ENCODE data around the gene FAM20C.

The FAM20C gene

GRCh38 chr7:265192-265997 lies 73.0 kb downstream of the FAM20C start:
- Mint-ChIP-seq H3K9me3 (peaks cover 11% of the 10 kb centered on the region), H3K4me3 (no peak overlapping the region), H3K4me1 (peaks cover 9% of the 10 kb centered on the region), H3K27ac (no peak overlapping the region), H3K36me3 (peaks cover 4% of the 10 kb centered on the region), H3K27me3 (no peaks in the 10 kb centered on the region)
- DNase-seq (ENCODE audit: low spot score in 2 of 2) (no peak), ATAC-seq (ENCODE audit: low read depth) (no peak)

DNA sequence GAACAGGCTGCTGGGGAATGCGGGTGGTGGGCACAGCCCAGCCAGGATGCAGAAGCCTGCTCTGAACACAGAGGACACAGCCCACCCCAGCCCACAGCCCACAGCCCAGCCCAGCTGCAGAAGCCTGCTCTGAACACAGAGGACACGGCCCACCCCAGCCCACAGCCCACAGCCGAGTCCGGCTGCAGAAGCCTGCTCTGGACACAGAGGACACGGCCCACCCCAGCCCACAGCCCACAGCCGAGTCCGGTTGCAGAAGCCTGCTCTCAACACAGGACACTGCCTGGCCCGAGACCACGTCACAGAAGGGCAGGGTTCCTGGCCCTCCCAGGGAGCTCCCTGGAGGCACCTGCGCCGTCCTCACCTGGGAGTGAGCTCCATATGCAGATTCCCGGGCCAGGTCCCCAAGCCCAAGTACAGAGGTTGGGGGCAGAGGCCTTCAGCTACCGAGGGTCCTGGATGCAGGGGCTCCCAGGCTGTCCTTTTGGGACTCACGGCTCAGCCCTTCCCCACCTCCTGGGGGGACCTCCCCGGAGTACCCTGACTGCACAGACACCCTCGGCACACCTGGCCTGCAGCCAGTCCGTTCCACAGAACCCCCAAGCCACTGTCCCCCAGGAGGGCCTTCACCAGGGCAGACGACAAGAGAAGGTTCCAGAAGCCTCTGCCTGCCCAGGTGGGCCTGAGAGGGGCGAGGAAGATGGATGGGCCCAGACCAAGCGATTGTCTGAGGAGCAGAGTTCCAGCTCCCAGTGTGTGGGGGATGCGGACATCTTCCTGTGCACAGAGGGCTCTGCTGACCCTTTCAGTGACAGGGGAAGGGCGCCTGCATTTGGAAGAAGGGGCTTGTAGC lies 73.9 kb downstream of the FAM20C start:
- H3K4me3 Mint-ChIP-seq = no peak overlapping the region
- H3K36me3 Mint-ChIP-seq = peaks cover 4% of the 10 kb centered on the region
- no peaks in the 10 kb centered on the region for H3K27me3 Mint-ChIP-seq
- DNase-seq (ENCODE audit: low spot score in 2 of 2) = no peak
- no peak overlapping the region for H3K27ac Mint-ChIP-seq
- H3K9me3 Mint-ChIP-seq = peaks cover 11% of the 10 kb centered on the region
- H3K4me1 Mint-ChIP-seq = peaks cover 9% of the 10 kb centered on the region
- ATAC-seq (ENCODE audit: low read depth) = no peak

GRCh38 chr7:266851-267840 lies 74.8 kb downstream of the FAM20C start:
- no peak for DNase-seq (ENCODE audit: low spot score in 2 of 2)
- no peak for ATAC-seq (ENCODE audit: low read depth)
- Mint-ChIP-seq H3K9me3 (peaks cover 11% of the 10 kb centered on the region), H3K27me3 (no peaks in the 10 kb centered on the region), H3K27ac (no peak overlapping the region), H3K36me3 (peaks cover 4% of the 10 kb centered on the region), H3K4me1 (peaks cover 5% of the 10 kb centered on the region), H3K4me3 (no peak overlapping the region)

DNA sequence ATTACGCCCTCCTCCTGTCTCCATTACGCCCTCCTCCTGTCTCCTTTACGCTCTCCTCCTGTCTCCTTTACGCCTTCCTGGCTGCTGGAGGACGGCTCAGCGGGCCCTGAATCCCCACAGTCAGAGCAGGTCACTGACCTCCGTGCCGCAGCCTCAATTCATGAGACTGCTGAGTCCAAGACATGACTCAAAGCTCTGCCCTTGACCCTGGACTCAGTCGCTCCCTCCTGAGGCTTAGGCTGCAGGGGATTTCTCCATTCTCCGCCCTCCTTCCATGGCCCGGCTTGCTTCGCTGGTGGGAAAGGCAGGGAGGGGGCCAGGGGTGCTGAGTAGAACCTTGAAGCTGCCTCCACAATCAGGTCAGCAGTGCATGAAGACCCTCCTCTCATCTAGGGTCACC lies 76.6 kb downstream of the FAM20C start:
- no peak overlapping the region for H3K4me3 Mint-ChIP-seq
- no peak overlapping the region for H3K27ac Mint-ChIP-seq
- no peaks in the 10 kb centered on the region for H3K27me3 Mint-ChIP-seq
- ATAC-seq (ENCODE audit: low read depth) = no peak
- peaks cover 16% of the 10 kb centered on the region for H3K9me3 Mint-ChIP-seq
- H3K4me1 Mint-ChIP-seq = no peaks in the 10 kb centered on the region
- peaks cover 2% of the 10 kb centered on the region for H3K36me3 Mint-ChIP-seq
- DNase-seq (ENCODE audit: low spot score in 2 of 2) = no peak

GRCh38 chr7:269721-270120 lies 77.3 kb downstream of the FAM20C start:
- Mint-ChIP-seq H3K27me3 (no peaks in the 10 kb centered on the region), H3K4me1 (no peaks in the 10 kb centered on the region), H3K4me3 (no peak overlapping the region), H3K27ac (no peak overlapping the region), H3K36me3 (peaks cover 2% of the 10 kb centered on the region), H3K9me3 (peaks cover 10% of the 10 kb centered on the region)
- no peak for ATAC-seq (ENCODE audit: low read depth)
- DNase-seq (ENCODE audit: low spot score in 2 of 2) = no peak

GRCh38 chr7:270351-270983 lies 78.1 kb downstream of the FAM20C start:
- DNase-seq (ENCODE audit: low spot score in 2 of 2) = no peak
- H3K36me3 Mint-ChIP-seq = peaks cover 2% of the 10 kb centered on the region
- no peak for ATAC-seq (ENCODE audit: low read depth)
- H3K27ac Mint-ChIP-seq = no peak overlapping the region
- no peaks in the 10 kb centered on the region for H3K4me1 Mint-ChIP-seq
- peaks cover 9% of the 10 kb centered on the region for H3K9me3 Mint-ChIP-seq
- no peak overlapping the region for H3K4me3 Mint-ChIP-seq
- H3K27me3 Mint-ChIP-seq = no peaks in the 10 kb centered on the region

DNA sequence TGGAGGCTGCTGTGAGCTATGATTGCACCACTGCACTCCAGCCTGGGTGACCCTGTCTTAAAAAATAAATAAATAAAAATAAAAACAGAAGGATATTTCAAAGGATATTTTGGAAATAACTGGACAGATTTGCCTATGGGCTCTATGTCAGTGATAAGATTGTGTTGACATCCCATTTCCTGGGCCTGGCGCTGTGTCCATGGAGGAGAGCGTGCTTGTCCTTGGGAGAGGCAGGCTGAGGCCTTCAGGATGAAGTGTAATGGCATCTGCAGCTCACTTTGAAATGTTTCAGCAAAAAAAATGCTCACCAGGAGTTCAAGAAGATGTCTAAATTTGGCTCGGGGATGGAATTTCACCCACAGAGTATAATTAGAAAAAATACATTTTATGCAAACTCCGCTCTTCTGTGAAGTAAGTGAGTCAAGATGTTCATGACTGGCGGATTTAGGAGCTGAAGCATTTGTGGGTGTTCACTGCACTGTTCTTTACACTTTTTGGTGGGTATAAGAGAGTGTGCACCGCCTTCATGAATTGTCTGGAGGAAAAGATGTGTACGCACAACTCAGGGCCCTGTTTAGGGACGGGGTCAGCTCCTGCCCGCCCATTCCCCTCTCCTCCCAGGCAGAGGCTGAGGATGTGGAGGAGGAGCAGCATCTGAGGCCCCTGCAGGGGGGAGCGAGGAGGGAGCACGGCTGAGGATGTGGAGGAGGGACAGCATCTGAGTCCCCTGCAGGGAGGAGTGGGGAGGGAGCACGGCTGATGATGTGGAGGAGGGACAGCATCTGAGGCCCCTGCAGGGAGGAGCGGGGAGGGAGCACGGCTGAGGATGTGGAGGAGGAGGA lies 79.1 kb downstream of the FAM20C start:
- H3K27me3 Mint-ChIP-seq = no peaks in the 10 kb centered on the region
- no peaks in the 10 kb centered on the region for H3K4me1 Mint-ChIP-seq
- H3K9me3 Mint-ChIP-seq = peaks cover 9% of the 10 kb centered on the region
- no peak overlapping the region for H3K4me3 Mint-ChIP-seq
- H3K27ac Mint-ChIP-seq = no peak overlapping the region
- DNase-seq (ENCODE audit: low spot score in 2 of 2) (no peak), ATAC-seq (ENCODE audit: low read depth) (no peak)
- peaks cover 2% of the 10 kb centered on the region for H3K36me3 Mint-ChIP-seq

DNA sequence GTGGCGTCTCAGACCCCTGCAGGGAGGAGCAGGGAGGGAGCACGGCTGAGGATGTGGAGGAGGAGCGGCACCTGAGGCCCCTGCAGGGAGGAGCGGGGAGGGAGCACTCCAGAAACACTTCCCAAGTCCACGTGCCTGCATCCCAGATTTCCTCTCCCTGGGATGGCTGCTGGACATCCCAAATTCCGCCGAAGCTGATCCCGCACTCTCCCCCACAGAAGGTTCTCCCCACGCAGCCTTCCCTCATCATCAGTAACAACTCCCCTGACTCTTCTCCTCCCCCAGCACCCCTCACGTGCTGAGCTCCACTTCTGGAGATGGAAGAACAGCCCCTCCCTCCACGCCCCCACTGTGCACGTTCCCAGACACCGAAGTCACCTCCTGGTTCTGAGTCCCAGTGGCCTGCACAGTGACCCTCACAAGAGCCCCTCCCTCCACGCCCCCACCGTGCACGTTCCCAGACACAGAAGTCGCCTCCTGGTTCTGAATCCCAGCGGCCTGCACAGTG lies 79.8 kb downstream of the FAM20C start:
- H3K27ac Mint-ChIP-seq = no peak overlapping the region
- H3K36me3 Mint-ChIP-seq = peaks cover 2% of the 10 kb centered on the region
- no peak for ATAC-seq (ENCODE audit: low read depth)
- no peak for DNase-seq (ENCODE audit: low spot score in 2 of 2)
- no peak overlapping the region for H3K4me3 Mint-ChIP-seq
- H3K4me1 Mint-ChIP-seq = no peaks in the 10 kb centered on the region
- peaks cover 9% of the 10 kb centered on the region for H3K9me3 Mint-ChIP-seq
- no peaks in the 10 kb centered on the region for H3K27me3 Mint-ChIP-seq

DNA sequence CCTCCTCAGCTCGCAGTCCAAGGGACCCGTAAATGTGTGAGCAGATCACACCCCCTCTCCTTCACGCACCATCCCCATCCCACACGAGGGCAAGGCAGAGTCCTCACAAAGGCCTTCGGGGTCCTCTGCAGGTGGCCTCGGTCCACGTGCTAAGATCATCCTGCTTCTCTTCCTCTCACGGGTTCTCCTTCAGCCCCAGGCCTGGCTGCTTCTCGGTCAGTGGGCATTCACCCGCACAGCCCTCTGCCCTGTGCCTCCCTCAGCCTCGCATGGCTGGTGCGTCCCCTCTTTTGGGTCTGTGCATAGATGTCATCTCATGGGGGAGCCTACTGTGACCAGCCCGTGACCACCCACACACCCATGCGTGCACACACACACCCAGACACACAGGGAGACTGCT lies 80.3 kb downstream of the FAM20C start:
- no peak overlapping the region for H3K27ac Mint-ChIP-seq
- no peaks in the 10 kb centered on the region for H3K27me3 Mint-ChIP-seq

DNA sequence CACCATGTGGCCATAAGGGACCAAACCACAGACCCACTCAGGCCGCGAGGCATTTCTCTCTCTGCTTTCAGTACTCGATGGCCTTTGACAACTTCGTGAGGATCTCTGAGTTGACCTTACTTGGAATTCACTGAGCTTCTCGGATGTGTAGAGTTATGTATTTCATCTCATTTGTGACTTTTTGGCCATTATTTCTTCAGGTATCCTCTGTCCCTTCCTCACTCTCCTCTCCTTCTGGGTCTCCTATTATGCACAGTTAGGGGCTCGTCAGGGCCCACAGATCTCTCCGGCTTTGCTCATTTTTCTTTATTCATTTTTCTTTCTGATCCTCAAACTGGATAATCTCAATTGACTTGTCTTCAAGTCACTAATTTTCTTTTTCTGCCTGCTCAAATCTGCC lies 81.0 kb downstream of the FAM20C start:
- no peaks in the 10 kb centered on the region for H3K4me1 Mint-ChIP-seq
- peaks cover 1% of the 10 kb centered on the region for H3K27me3 Mint-ChIP-seq
- DNase-seq (ENCODE audit: low spot score in 2 of 2) (no peak), ATAC-seq (ENCODE audit: low read depth) (no peak)
- no peak overlapping the region for H3K4me3 Mint-ChIP-seq
- no peak overlapping the region for H3K27ac Mint-ChIP-seq
- H3K9me3 Mint-ChIP-seq = peaks cover 12% of the 10 kb centered on the region
- H3K36me3 Mint-ChIP-seq = peaks cover 2% of the 10 kb centered on the region

More for the DNA sequence above, 80.3 kb downstream of the FAM20C start:
- Mint-ChIP-seq H3K9me3 (peaks cover 12% of the 10 kb centered on the region), H3K4me3 (no peak overlapping the region), H3K4me1 (no peaks in the 10 kb centered on the region), H3K36me3 (peaks cover 2% of the 10 kb centered on the region)
- no peak for ATAC-seq (ENCODE audit: low read depth)
- no peak for DNase-seq (ENCODE audit: low spot score in 2 of 2)

- DNase-seq (ENCODE audit: low spot score in 2 of 2) (no peak), ATAC-seq (ENCODE audit: low read depth) (no peak)
- Mint-ChIP-seq H3K36me3 (peaks cover 2% of the 10 kb centered on the region), H3K27ac (no peak overlapping the region), H3K27me3 (peaks cover 1% of the 10 kb centered on the region), H3K4me1 (no peaks in the 10 kb centered on the region), H3K9me3 (peaks cover 12% of the 10 kb centered on the region), H3K4me3 (no peak overlapping the region)
Observed at GRCh38 chr7:274266-274665, 81.9 kb downstream of the FAM20C start.

- peaks cover 7% of the 10 kb centered on the region for H3K27me3 Mint-ChIP-seq
- H3K4me3 Mint-ChIP-seq = no peak overlapping the region
- DNase-seq (ENCODE audit: low spot score in 2 of 2) (no peak), ATAC-seq (ENCODE audit: low read depth) (no peak)
- peaks cover 14% of the 10 kb centered on the region for H3K9me3 Mint-ChIP-seq
- no peak overlapping the region for H3K27ac Mint-ChIP-seq
- H3K4me1 Mint-ChIP-seq = no peaks in the 10 kb centered on the region
- H3K36me3 Mint-ChIP-seq = peaks cover 2% of the 10 kb centered on the region
Observed at GRCh38 chr7:276230-276835, 84.0 kb downstream of the FAM20C start.
